ENCODE measurements around the gene PGK2. TPM values are rescaled to one million over a fixed set of nuclear protein-coding genes. Genes with fewer than 3 reads are reported as not detected.

PGK2 gene
- polyA plus RNA-seq, 3 donors: not detected

- 18 to 25% (median 24%) methylated on average over 1 of the region's 1 CpG for whole genome bisulfite sequencing, 3 donors
- no peak within 1 kb of the TSS for H3K27ac ChIP-seq (ENCODE audit: low read depth, low read length)
Measured at GRCh38 chr6:49744259-49744658, 42.8 kb downstream of the PGK2 start, which contains the start of gene CRISP3. Gene CRISP3, minus strand, starts transcription at chr6:49744388. Its CDS starts 21 bp downstream, at chr6:49744367.

- WGBS, 3 donors: 65 to 89% (median 72%) methylated on average over 4 of the region's 4 CpGs
- no peak overlapping the region for H3K27ac ChIP-seq (ENCODE audit: low read depth, low read length)
Measured at GRCh38 chr6:49743429-49743828, 43.7 kb downstream of the PGK2 start.

- WGBS, 3 donors: 61 to 87% (median 80%) methylated on average over 2 of the region's 2 CpGs
Measured at GRCh38 chr6:49739423-49739822, 47.7 kb downstream of the PGK2 start.

GRCh38 chr6:49736017-49736508 is 51.0 kb downstream of the PGK2 start:
- H3K27ac ChIP-seq (ENCODE audit: low read depth, low read length): no peak overlapping the region
- WGBS, 3 donors: 51 to 63% (median 60%) methylated on average over 4 of the region's 4 CpGs

More at GRCh38 chr6:49739423-49739822, 47.7 kb downstream of the PGK2 start:
- no peak overlapping the region for H3K27ac ChIP-seq (ENCODE audit: low read depth, low read length)

Other genes starting within 250 kb of the PGK2 start
- gene C6orf141, start 236.6 kb downstream of the PGK2 start, polyA plus RNA-seq: 1 to 10 TPM; 2.5 to 9.2 (median 3.4) TPM
- under 1 TPM; 0.03 to 0.22 (median 0.04) TPM for gene RHAG, start 150.4 kb downstream of the PGK2 start, polyA plus RNA-seq
- not detected for gene CRISP2, start 73.7 kb downstream of the PGK2 start, polyA plus RNA-seq
- 1 to 10 TPM in 1 of 3 donors, under 1 TPM in 1, not detected in 1; 0.13 to 3.1 TPM for gene CRISP3, start 42.9 kb downstream of the PGK2 start, polyA plus RNA-seq
- gene CRISP1, start 79.2 kb upstream of the PGK2 start, polyA plus RNA-seq: not detected
- not detected for gene DEFB114, start 176.9 kb upstream of the PGK2 start, polyA plus RNA-seq
- not detected for gene DEFB113, start 182.3 kb upstream of the PGK2 start, polyA plus RNA-seq
- gene DEFB110, start 234.7 kb upstream of the PGK2 start, polyA plus RNA-seq: not detected